Body of pancreas (tissue), 4 donors: ENCODE measurements around the gene PEF1. TPM values are rescaled to one million over a fixed set of nuclear protein-coding genes. Genes with fewer than 3 reads are reported as not detected.

Experiments
- ATAC-seq: fragments of 150-250 bp; one replicate; pipeline ENCODE4 v1.9.1; 2016
- DNase-seq, 4 donors: peaks; one replicate each; pipeline ENCODE4 v3.0.0-alpha.2; 2019
- H3K27ac ChIP-seq, 4 donors: fragments of 200-600 bp; sonication (generic); 1 replicate in 3 of 4; 2 replicates in 1 of 4; pipeline versions ENCODE4 v1.5.1 to v1.6.1; 2016 to 2019; ENCODE audit warnings: mild to moderate bottlenecking in 1 of 4, mixed read lengths in 1 of 4, moderate library complexity in 1 of 4
- H3K27me3 ChIP-seq, 2 donors: fragments of 200-600 bp; sonication (generic); one replicate each; pipeline ENCODE4 v1.6.0; 2016; ENCODE audit warnings: mild to moderate bottlenecking in 1 of 2
- H3K36me3 ChIP-seq, 2 donors: fragments of 200-600 bp; sonication (generic); replicated peaks in 1 of 2; 2 replicates each; pipeline ENCODE4 v1.5.1; 2016; ENCODE audit warnings: low read depth in 2 of 2; ENCODE audit not compliant: insufficient read depth in 1 of 2
- H3K4me1 ChIP-seq: fragments of 200-600 bp; sonication (generic); one replicate; pipeline ENCODE4 v1.6.0; 2016
- H3K4me3 ChIP-seq, 2 donors: fragments of 200-600 bp; sonication (generic); 1 replicate in 1 of 2; 2 replicates in 1 of 2; pipeline ENCODE4 v1.5.1; 2016 to 2019
- H3K9me3 ChIP-seq, 3 donors: fragments of 200-600 bp; sonication (generic); 1 replicate in 2 of 3; 2 replicates in 1 of 3; pipeline ENCODE4 v1.5.1; 2016
- CTCF ChIP-seq, 7 experiments: fragments of 450-650 bp in 4 of 7; fragments of 200-600 bp in 3 of 7; sonication (generic) in 3 of 7; IDR thresholded peaks; one replicate each; pipeline ENCODE4 v1.5.1; 2016 to 2019; ENCODE audit warnings: antibody characterized with exemption in 7 of 7
- POLR2A ChIP-seq, 3 donors: fragments of 450-650 bp; IDR thresholded peaks; one replicate each; pipeline ENCODE4 v1.6.1; 2016; ENCODE audit warnings: antibody characterized with exemption in 3 of 3, mild to moderate bottlenecking in 2 of 3
- WGBS, 2 donors: methylation state at CpG; one replicate each; pipeline ENCODE4 v1.1.5; 2017; 5-methylcytosine and 5-hydroxymethylcytosine counted together
- intact Hi-C: fragments of 100-400 bp; cut with DNase I; formaldehyde crosslinking; loops from one replicate; pipeline ENCODE4 v1.15.1; 2023
- total RNA-seq, 2 donors: library from RNA; depleted of rRNA; stranded (reverse); fragments of >200 nt; gene quantifications; one replicate each; pipeline ENCODE4 v1.1.0, GENCODE V29; 2016

The PEF1 gene
- total RNA-seq, 2 donors from 2014 or later: 23.6 to 24.1 TPM

- no peak overlapping the region for H3K27ac ChIP-seq
- TF ChIP-seq CTCF (IDR thresholded peaks at IDR 0.05): no peak
- H3K27me3 ChIP-seq: no peaks in the 10 kb centered on the region
- no peaks in the 10 kb centered on the region for H3K9me3 ChIP-seq
- DNase-seq (no peak), ATAC-seq (no peak)
- H3K4me3 ChIP-seq: no peak overlapping the region
- no peaks in the 10 kb centered on the region for H3K36me3 ChIP-seq
- H3K4me1 ChIP-seq: no peaks in the 10 kb centered on the region
- 47 to 56% methylated on average over 6 of the region's 6 CpGs for WGBS, 2 donors
- intact Hi-C loops: no loop called here
Measured at GRCh38 chr1:31651766-31652165, 7.1 kb upstream of the PEF1 start.

- intact Hi-C loops: no loop called here
- WGBS, 2 donors: 21 to 33% methylated on average over 1 of the region's 1 CpG
- Histone ChIP-seq H3K36me3 (no peaks in the 10 kb centered on the region), H3K4me1 (no peaks in the 10 kb centered on the region), H3K4me3 (no peak overlapping the region), H3K27ac (no peak overlapping the region), H3K9me3 (no peaks in the 10 kb centered on the region), H3K27me3 (no peaks in the 10 kb centered on the region)
- DNase-seq (no peak), ATAC-seq (no peak)
- TF ChIP-seq POLR2A (IDR thresholded peaks at IDR 0.05) (no peak), CTCF (IDR thresholded peaks at IDR 0.05) (no peak)
Measured at GRCh38 chr1:31651089-31651420, 6.4 kb upstream of the PEF1 start.

- H3K36me3 ChIP-seq: no peaks in the 10 kb centered on the region
- no peak overlapping the region for H3K4me3 ChIP-seq
- intact Hi-C loops: no loop called here
- H3K27me3 ChIP-seq: no peaks in the 10 kb centered on the region
- no peaks in the 10 kb centered on the region for H3K9me3 ChIP-seq
- DNase-seq: no peak
- TF ChIP-seq CTCF (IDR thresholded peaks at IDR 0.05): no peak
- no peak for TF ChIP-seq POLR2A (IDR thresholded peaks at IDR 0.05)
- peaks cover 5% of the 10 kb centered on the region for H3K4me1 ChIP-seq
- H3K27ac ChIP-seq: no peak overlapping the region
- WGBS, 2 donors: 59 to 63% methylated on average over 9 of the region's 9 CpGs
- no peak for ATAC-seq
Measured at GRCh38 chr1:31650161-31651088, 5.7 kb upstream of the PEF1 start.

- Histone ChIP-seq H3K9me3 (no peaks in the 10 kb centered on the region), H3K27ac (no peak overlapping the region), H3K4me1 (peaks cover 11% of the 10 kb centered on the region), H3K36me3 (no peaks in the 10 kb centered on the region), H3K27me3 (no peaks in the 10 kb centered on the region), H3K4me3 (no peak overlapping the region)
- ATAC-seq: no peak
- TF ChIP-seq CTCF (IDR thresholded peaks at IDR 0.05): no peak
- TF ChIP-seq POLR2A (IDR thresholded peaks at IDR 0.05): no peak
- WGBS, 2 donors: 66 to 76% methylated on average over 9 of the region's 9 CpGs
- intact Hi-C loops: no loop called here
- no peak for DNase-seq
Measured at GRCh38 chr1:31648641-31649357, 4.1 kb upstream of the PEF1 start.
